AG20443 (cell line): ENCODE data around the gene AMDHD2.
A peak's percentile ranks its signal among the peaks of the same experiment; 100 is the strongest.
"Not testable (repeated sequence)": the region's sequence is repeated elsewhere in the genome, so short reads cannot be mapped to it uniquely, and the experiment has no call there.

Experiments used
- DNase-seq: peaks from one replicate; pipeline ENCODE4 v3.0.0; 2012; ENCODE audit warnings: low spot score, mixed read lengths

AMDHD2 gene, protein sequence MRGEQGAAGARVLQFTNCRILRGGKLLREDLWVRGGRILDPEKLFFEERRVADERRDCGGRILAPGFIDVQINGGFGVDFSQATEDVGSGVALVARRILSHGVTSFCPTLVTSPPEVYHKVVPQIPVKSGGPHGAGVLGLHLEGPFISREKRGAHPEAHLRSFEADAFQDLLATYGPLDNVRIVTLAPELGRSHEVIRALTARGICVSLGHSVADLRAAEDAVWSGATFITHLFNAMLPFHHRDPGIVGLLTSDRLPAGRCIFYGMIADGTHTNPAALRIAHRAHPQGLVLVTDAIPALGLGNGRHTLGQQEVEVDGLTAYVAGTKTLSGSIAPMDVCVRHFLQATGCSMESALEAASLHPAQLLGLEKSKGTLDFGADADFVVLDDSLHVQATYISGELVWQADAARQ

DNA sequence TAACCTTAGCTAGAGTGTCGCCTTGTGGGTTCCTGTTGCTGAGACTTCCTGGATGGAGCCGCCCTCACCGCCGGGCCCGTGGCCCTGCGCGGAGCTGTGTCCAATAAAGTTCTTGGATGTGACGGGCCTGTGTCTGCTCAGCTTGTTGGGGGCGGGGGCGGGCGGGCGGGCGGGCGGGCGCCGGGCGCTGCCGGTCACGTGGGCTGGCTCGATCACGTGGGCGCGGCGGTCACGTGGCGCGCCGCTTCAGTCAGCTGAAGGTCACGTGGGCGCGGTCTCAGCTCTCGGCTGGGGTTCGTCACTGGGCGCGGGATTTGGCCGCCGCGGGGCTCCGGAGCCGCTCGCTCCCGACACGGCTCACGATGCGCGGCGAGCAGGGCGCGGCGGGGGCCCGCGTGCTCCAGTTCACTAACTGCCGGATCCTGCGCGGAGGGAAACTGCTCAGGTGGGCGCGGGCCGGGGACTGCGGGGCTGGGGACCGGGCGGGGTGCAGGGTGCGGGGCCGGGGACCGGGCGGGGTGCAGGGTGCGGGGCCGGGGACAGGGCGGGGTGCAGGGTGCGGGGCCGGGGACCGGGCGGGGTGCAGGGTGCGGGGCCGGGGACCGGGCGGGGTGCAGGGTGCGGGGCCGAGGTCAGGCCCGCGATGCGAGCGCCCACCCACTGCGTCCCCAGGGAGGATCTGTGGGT lies at the start of gene AMDHD2:
TSS of gene AMDHD2 (plus strand) at position 275 of the 687 bp plus-strand sequence. CDS start at position 363, 88 bp downstream.
- peak; percentile 97 for DNase-seq

DNA sequence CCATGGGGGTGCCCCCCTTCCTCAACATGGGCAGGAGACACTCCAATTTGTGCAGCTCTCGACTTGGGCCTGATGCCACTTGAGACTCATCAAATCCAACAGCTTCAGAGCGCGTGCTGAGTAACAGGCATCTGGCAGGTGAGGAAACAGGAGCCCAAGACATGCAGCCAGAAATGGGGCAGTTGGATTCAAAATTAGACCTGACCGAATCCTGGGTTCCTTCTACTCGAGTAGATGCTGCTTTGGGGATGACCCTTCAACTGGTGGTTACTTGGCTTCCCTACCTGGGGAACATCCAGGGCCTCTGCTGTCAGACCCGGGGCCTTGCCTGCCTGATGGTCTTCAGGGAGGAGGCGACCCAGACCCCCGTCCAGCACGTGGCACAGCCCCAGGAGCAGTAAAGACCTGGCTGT lies 49.6 kb upstream of the AMDHD2 start:
- DNase-seq: no peak

- DNase-seq: peak; percentile 65
These were observed 49.0 kb upstream of the AMDHD2 start, which contains the start of gene NTN3 for GRCh38 chr16:2471016-2471652. TSS of gene NTN3 (plus strand) at chr16:2471297. CDS start at chr16:2471702, 405 bp downstream.

GRCh38 chr16:2471653-2472487 lies 48.3 kb upstream of the AMDHD2 start:
- DNase-seq: no peak

GRCh38 chr16:2472488-2472864 lies 47.7 kb upstream of the AMDHD2 start:
- no peak for DNase-seq

DNA sequence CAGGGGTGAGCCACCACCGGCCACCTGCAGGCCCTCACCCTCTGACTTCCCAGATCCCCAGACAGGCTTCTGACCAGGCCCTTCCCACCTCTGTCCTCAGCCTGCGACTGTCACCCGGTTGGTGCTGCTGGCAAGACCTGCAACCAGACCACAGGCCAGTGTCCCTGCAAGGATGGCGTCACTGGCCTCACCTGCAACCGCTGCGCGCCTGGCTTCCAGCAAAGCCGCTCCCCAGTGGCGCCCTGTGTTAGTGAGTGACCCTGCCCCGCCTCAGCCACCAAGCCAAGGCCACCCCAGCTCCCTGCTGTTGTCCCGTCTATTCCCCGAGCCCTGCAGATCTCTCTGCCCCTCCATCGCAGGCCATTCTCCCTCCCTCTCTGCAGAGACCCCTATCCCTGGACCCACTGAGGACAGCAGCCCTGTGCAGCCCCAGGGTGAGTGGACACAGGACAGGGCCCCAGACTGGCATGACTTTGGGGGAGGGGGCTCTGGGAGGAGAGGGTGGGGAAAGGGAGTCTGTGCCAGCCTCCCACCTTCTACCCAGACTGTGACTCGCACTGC lies 47.2 kb upstream of the AMDHD2 start:
- DNase-seq: no peak

- no peak for DNase-seq
These were observed 46.7 kb upstream of the AMDHD2 start for GRCh38 chr16:2473446-2473926.

GRCh38 chr16:2473999-2474876 lies 45.9 kb upstream of the AMDHD2 start:
- DNase-seq: peak; percentile 75

DNA sequence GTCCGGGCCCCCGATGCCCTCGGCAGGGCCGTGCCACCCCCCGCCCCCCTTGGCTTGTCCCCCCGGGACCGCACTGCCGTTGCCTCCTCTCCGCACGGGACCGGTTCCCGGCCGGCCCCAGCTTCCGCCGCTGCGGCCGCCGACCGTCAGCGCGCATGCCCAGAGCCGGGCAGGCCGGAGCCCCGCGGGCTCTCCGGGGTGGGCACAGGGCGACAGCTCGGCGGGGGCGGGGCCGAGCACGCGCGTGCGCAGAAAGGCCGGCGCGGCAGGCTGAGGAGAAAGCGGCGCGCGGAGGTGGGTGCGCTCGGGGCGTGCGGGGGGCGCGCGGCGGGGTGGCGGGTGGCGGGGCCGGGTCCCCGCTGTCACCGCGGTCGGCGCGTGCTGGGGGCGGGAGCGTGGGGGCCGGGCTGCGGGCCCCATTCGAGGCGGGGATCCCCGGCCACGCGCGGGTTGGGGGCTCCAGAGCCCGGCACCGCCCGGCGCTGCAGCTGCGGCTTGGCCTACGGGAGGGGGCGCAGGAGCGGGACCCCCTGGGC lies 45.2 kb upstream of the AMDHD2 start, which contains the start of gene TBC1D24:
TSS of gene TBC1D24 (plus strand) at position 251 of the 536 bp plus-strand sequence. CDS start 21,022 bp downstream, outside the sequence.
- DNase-seq: peak; percentile 100

DNA sequence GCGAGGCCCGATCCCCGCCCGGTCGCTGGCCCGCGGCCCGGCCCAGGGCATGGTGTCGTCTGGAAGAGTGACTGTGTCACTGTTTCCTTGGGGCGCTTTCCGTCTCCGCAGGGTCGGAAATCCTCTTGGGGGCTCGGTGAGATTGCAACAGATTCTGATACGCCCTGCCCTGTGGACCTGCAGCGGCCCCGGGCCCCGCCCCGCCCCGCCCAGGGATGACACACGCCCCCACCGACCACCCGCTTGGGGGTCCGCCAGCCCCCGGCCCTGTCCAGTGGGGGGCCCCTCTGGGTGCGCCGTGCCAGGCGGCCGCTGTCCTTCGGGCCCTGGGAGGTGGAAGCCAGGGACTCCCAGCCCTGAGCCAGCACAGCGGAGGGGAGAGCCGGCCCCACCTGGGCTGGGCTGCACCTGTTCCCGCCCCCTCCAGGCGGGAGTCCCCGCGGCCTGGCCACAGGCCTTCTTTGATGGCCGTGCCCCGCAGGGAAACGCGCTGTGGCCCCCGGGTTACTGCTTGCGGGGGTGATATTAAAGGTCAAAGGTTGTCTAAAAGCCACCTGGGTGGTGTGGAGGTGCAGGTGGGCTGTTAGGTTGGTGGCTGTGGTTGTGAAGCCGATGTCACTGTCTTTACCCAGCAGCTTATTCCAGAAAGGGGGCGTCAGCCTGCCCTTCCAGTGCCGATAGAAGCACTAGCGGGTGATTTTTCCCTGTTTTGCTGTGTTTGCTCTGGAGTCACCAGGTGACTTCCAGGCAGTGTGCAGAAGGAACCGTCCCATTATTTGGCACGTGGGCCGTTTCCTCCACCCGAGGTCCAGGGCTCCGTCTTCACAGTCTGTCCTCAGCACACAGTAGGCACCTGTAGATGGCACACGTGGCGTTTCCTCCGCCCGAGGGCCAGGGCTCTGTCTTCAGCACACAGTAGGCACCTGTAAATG lies 44.5 kb upstream of the AMDHD2 start:
- DNase-seq: no peak

GRCh38 chr16:2476345-2476720 lies 43.8 kb upstream of the AMDHD2 start:
- no peak for DNase-seq

GRCh38 chr16:2476741-2477140 lies 43.4 kb upstream of the AMDHD2 start:
- DNase-seq: no peak

GRCh38 chr16:2477327-2477726 lies 42.8 kb upstream of the AMDHD2 start:
- no peak for DNase-seq

- no peak for DNase-seq
These were observed 41.9 kb upstream of the AMDHD2 start for GRCh38 chr16:2478279-2478678.

DNA sequence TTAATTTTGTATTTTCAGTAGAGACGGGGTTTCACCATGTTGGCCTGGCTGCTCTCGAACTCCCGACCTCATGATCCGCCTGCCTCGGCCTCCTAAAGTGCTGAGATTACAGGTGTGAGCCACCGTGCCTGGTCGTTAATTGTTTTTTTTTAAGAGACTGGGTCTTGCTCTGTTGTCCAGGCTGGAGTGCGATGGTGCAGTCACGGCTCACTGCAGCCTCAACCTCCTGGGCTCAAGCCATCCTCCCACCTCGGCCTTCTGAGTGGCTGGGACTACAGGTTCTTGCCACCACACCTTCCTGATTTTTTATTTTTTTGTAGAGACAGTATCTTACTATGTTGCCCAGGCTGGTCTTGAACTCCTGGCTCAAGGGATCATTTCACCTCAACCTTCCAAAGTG lies 40.2 kb upstream of the AMDHD2 start:
- DNase-seq: not testable (repeated sequence)

DNA sequence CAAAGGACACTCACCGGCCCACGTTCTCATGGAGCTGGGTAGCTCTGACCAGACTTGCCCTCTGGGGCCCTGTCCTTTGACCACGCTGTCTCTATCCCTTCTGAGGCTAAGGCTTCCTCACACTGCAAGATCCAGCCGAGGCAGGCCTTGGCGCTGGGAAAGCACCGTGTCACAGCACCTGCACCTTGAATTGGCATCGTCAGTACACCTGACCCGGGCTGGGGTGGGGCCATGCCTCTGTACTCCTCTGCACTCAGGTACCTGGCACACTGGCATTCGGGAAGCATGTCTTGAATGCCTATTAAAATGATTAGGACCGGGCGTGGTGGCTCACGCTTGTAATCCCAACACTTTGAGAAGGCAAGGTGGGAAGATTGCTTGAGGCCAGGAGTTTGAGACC lies 39.2 kb upstream of the AMDHD2 start:
- DNase-seq: no peak

DNA sequence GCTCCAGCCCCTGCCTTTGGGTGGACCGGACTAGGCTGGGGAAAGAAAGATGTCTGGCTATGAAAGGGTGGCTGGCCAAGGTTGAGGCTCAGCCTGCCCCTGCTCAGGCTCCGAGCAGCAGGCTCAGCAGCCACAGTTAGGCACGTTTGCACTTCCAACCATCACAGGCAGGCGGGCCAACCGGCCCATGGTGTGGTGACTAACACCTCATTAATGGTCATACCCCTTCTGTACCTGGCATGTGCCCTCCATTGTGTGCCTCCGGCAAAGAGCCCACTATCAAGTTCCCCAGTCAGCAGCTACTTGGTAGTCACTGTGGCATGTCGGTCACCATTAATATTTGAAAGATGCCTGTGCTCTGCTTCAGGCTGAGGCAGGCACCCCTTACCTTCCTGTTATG lies 38.5 kb upstream of the AMDHD2 start:
- no peak for DNase-seq

- DNase-seq: no peak
These were observed 37.9 kb upstream of the AMDHD2 start for GRCh38 chr16:2482249-2482648.
